GM23248 (cell line): ENCODE data around the gene FARS2. TPM values are rescaled to one million over a fixed set of nuclear protein-coding genes. Genes with fewer than 3 reads are reported as not detected.

Experiments
- DNase-seq: peaks from one replicate; pipeline ENCODE4 v3.0.0-alpha.2; 2015
- H2AFZ ChIP-seq: fragments of 200-600 bp; sonication (generic); 2 replicates; pipeline ENCODE4 v1.6.1; 2016; ENCODE audit warnings: antibody characterized with exemption
- H3F3A ChIP-seq: fragments of 200-600 bp; sonication (generic); 2 replicates; pipeline ENCODE4 v1.6.1; 2016; ENCODE audit warnings: mild to moderate bottlenecking, antibody characterized with exemption, mixed run types; ENCODE audit not compliant: insufficient read depth
- H3K27ac ChIP-seq: fragments of 200-600 bp; sonication (generic); 2 replicates; pipeline ENCODE4 v1.5.1; 2016; ENCODE audit warnings: mild to moderate bottlenecking
- H3K27me3 ChIP-seq: fragments of 200-600 bp; sonication (generic); replicated peaks from 2 replicates; pipeline ENCODE4 v1.6.1; 2016; ENCODE audit warnings: mild to moderate bottlenecking; ENCODE audit not compliant: insufficient read depth
- H3K36me3 ChIP-seq: fragments of 200-600 bp; sonication (generic); 2 replicates; pipeline ENCODE4 v1.6.1; 2016; ENCODE audit warnings: low read depth, mild to moderate bottlenecking
- H3K4me1 ChIP-seq: fragments of 200-600 bp; sonication (generic); 2 replicates; pipeline ENCODE4 v1.6.1; 2016; ENCODE audit warnings: mild to moderate bottlenecking; ENCODE audit not compliant: insufficient read depth
- H3K4me2 ChIP-seq: fragments of 200-600 bp; sonication (generic); one replicate; pipeline ENCODE4 v1.6.1; 2016; ENCODE audit warnings: mild to moderate bottlenecking; ENCODE audit not compliant: unreplicated experiment
- H3K4me3 ChIP-seq: fragments of 200-600 bp; sonication (generic); 2 replicates; pipeline ENCODE4 v1.5.1; 2016; ENCODE audit warnings: mild to moderate bottlenecking
- H3K79me2 ChIP-seq: fragments of 200-600 bp; sonication (generic); 2 replicates; pipeline ENCODE4 v1.6.1; 2016; ENCODE audit warnings: mild to moderate bottlenecking; ENCODE audit not compliant: insufficient read depth
- H3K9ac ChIP-seq: fragments of 200-600 bp; sonication (generic); 2 replicates; pipeline ENCODE4 v1.6.1; 2016; ENCODE audit warnings: mild to moderate bottlenecking
- H3K9me2 ChIP-seq: fragments of 200-600 bp; sonication (generic); 2 replicates; pipeline ENCODE4 v1.6.1; 2016; ENCODE audit warnings: mixed run types, mild to moderate bottlenecking, moderate library complexity; ENCODE audit not compliant: insufficient read depth
- H3K9me3 ChIP-seq: fragments of 200-600 bp; sonication (generic); one replicate; pipeline ENCODE4 v1.6.1; 2017; ENCODE audit warnings: low read depth
- H4K20me1 ChIP-seq: fragments of 200-600 bp; sonication (generic); 2 replicates; pipeline ENCODE4 v1.6.0; 2016; ENCODE audit not compliant: insufficient read depth
- EZH2 ChIP-seq: fragments of 200-600 bp; sonication (generic); IDR thresholded peaks from 2 replicates; pipeline ENCODE4 v1.6.1; 2018; ENCODE audit warnings: antibody characterized with exemption, mild to moderate bottlenecking; ENCODE audit not compliant: insufficient read depth, poor library complexity, severe bottlenecking
- EZH2phosphoT487 ChIP-seq: fragments of 200-600 bp; sonication (generic); IDR thresholded peaks from 2 replicates; pipeline ENCODE4 v1.6.1; 2018; ENCODE audit warnings: antibody characterized with exemption, moderate library complexity, mild to moderate bottlenecking, low read depth; ENCODE audit not compliant: insufficient read depth
- WGBS, 2 experiments: methylation state at CpG; one replicate each; pipeline ENCODE4 v1.1.6; 2015 to 2017; ENCODE audit warnings: low lambda C conversion rate in 2 of 2, low coverage in 1 of 2; ENCODE audit errors: missing lambda C conversion rate in 2 of 2; 5-methylcytosine and 5-hydroxymethylcytosine counted together
- in situ Hi-C: fragments of 300-500 bp; cut with MboI; formaldehyde crosslinking; loops from 2 replicates; pipeline ENCODE4 v1.15.0; 2020
- polyA plus RNA-seq: library from polyadenylated mRNA; unstranded; fragments of >200 nt; fragmentation: Nextera tagmentation; extraction: Ambion mirVana; gene quantifications from 2 replicates; pipeline ENCODE4 v1.2.1, GENCODE V29; 2016
- total RNA-seq: library from RNA; depleted of rRNA; stranded (reverse); fragments of >200 nt; shearing (Covaris generic); gene quantifications from 2 replicates; pipeline ENCODE4 v1.2.3, GENCODE V29; 2014

FARS2 gene
- total and polyA plus RNA-seq, 2 experiments from 2014 or later, result 15.1 to 16.5 TPM

GRCh38 chr6:5438922-5439584, 177.7 kb downstream of the FARS2 start:
- DNase-seq, result no peak
- Histone ChIP-seq H4K20me1 (no peaks in the 10 kb centered on the region), H3F3A (peaks cover 21% of the 10 kb centered on the region), H3K79me2 (no peaks in the 10 kb centered on the region), H3K9me2 (no peaks in the 10 kb centered on the region), H2AFZ (no peak overlapping the region), H3K9ac (no peak overlapping the region), H3K4me2 (no peak overlapping the region), H3K27ac (no peak overlapping the region), H3K36me3 (no peaks in the 10 kb centered on the region), H3K4me3 (no peak overlapping the region), H3K27me3 (no peaks in the 10 kb centered on the region), H3K9me3 (no peaks in the 10 kb centered on the region), H3K4me1 (peaks cover 27% of the 10 kb centered on the region)
- 74 to 81% methylated on average over 5 of the region's 5 CpGs for WGBS, 2 experiments
- in situ Hi-C loops, result no loop called here
- TF ChIP-seq EZH2phosphoT487 (no peak), EZH2 (no peak)

GRCh38 chr6:5439749-5440148, 178.4 kb downstream of the FARS2 start:
- H3K9me3 ChIP-seq, result no peaks in the 10 kb centered on the region
- H3K79me2 ChIP-seq, result no peaks in the 10 kb centered on the region
- H3K27me3 ChIP-seq, result no peaks in the 10 kb centered on the region
- H3K4me2 ChIP-seq, result no peak overlapping the region
- no peaks in the 10 kb centered on the region for H3K36me3 ChIP-seq
- in situ Hi-C loops, result no loop called here
- H2AFZ ChIP-seq, result no peak overlapping the region
- H3K4me3 ChIP-seq, result no peak overlapping the region
- no peaks in the 10 kb centered on the region for H3K9me2 ChIP-seq
- H3K27ac ChIP-seq, result no peak overlapping the region
- H3K9ac ChIP-seq, result no peak overlapping the region
- DNase-seq, result no peak
- TF ChIP-seq EZH2 (no peak), EZH2phosphoT487 (no peak)
- H3F3A ChIP-seq, result peaks cover 20% of the 10 kb centered on the region
- H3K4me1 ChIP-seq, result peaks cover 26% of the 10 kb centered on the region
- H4K20me1 ChIP-seq, result no peaks in the 10 kb centered on the region
- WGBS, 2 experiments, result 95% methylated on average over 3 of the region's 3 CpGs

GRCh38 chr6:5442319-5442718, 181.0 kb downstream of the FARS2 start:
- Histone ChIP-seq H3K36me3 (no peaks in the 10 kb centered on the region), H3K27me3 (no peaks in the 10 kb centered on the region), H3K27ac (no peak overlapping the region), H3K4me1 (peaks cover 10% of the 10 kb centered on the region), H3K9me2 (no peaks in the 10 kb centered on the region), H4K20me1 (no peaks in the 10 kb centered on the region), H3K4me2 (no peak overlapping the region), H2AFZ (no peak overlapping the region), H3F3A (no peaks in the 10 kb centered on the region), H3K9me3 (no peaks in the 10 kb centered on the region), H3K79me2 (no peaks in the 10 kb centered on the region), H3K9ac (no peak overlapping the region), H3K4me3 (no peak overlapping the region)
- no peak for DNase-seq
- in situ Hi-C loops, result no loop called here
- TF ChIP-seq EZH2phosphoT487 (no peak), EZH2 (no peak)
- WGBS, 2 experiments, result 43 to 53% methylated on average over 2 of the region's 2 CpGs

- no peak overlapping the region for H3K4me3 ChIP-seq
- no peaks in the 10 kb centered on the region for H3K79me2 ChIP-seq
- H3K36me3 ChIP-seq, result no peaks in the 10 kb centered on the region
- no peak overlapping the region for H3K4me2 ChIP-seq
- no peak for DNase-seq
- H3K9ac ChIP-seq, result no peak overlapping the region
- H3K4me1 ChIP-seq, result peaks cover 10% of the 10 kb centered on the region
- H2AFZ ChIP-seq, result no peak overlapping the region
- H4K20me1 ChIP-seq, result no peaks in the 10 kb centered on the region
- TF ChIP-seq EZH2phosphoT487 (no peak), EZH2 (no peak)
- H3K9me2 ChIP-seq, result no peaks in the 10 kb centered on the region
- no peaks in the 10 kb centered on the region for H3K27me3 ChIP-seq
- in situ Hi-C loops, result no loop called here
- H3K27ac ChIP-seq, result no peak overlapping the region
- WGBS, 2 experiments, result 44 to 48% methylated on average over 2 of the region's 2 CpGs
- no peaks in the 10 kb centered on the region for H3F3A ChIP-seq
- no peaks in the 10 kb centered on the region for H3K9me3 ChIP-seq
Observed at GRCh38 chr6:5442916-5443315, 181.6 kb downstream of the FARS2 start.
